KMS-11 (cell line): ENCODE measurements around the gene OBP2B.
"Not testable (repeated sequence)": the region's sequence is repeated elsewhere in the genome, so short reads cannot be mapped to it uniquely, and the experiment has no call there.

ENCODE experiments used
- H2AFZ ChIP-seq: fragments of 200-600 bp; sonication (generic); 2 replicates; pipeline ENCODE4 v1.6.1; 2016; ENCODE audit warnings: antibody characterized with exemption, mixed run types, low read depth
- H3K27ac ChIP-seq: fragments of 200-600 bp; sonication (generic); 2 replicates; pipeline ENCODE4 v1.6.1; 2016; ENCODE audit warnings: mild to moderate bottlenecking, mixed run types
- H3K27me3 ChIP-seq: fragments of 200-600 bp; sonication (generic); 2 replicates; pipeline ENCODE4 v1.6.1; 2017; ENCODE audit warnings: mild to moderate bottlenecking, low read depth, mixed run types, moderate library complexity; ENCODE audit not compliant: insufficient read depth
- H3K36me3 ChIP-seq: fragments of 200-600 bp; sonication (generic); 2 replicates; pipeline ENCODE4 v1.6.1; 2017; ENCODE audit warnings: mild to moderate bottlenecking, mixed run types; ENCODE audit not compliant: insufficient read depth
- H3K4me1 ChIP-seq: fragments of 200-600 bp; sonication (generic); 2 replicates; pipeline ENCODE4 v1.6.1; 2016; ENCODE audit warnings: mild to moderate bottlenecking, low read depth, mixed run types; ENCODE audit not compliant: poor library complexity, severe bottlenecking
- H3K4me2 ChIP-seq: fragments of 200-600 bp; sonication (generic); 2 replicates; pipeline ENCODE4 v1.7.0; 2016; ENCODE audit warnings: mild to moderate bottlenecking, mixed run types
- H3K4me3 ChIP-seq: fragments of 200-600 bp; sonication (generic); IDR thresholded peaks from 2 replicates; pipeline ENCODE4 v1.6.1; 2017; ENCODE audit warnings: low read depth, low read length, mixed read lengths; ENCODE audit not compliant: insufficient read depth
- H3K79me2 ChIP-seq: fragments of 200-600 bp; sonication (generic); 2 replicates; pipeline ENCODE4 v1.6.1; 2016; ENCODE audit warnings: low read depth, mixed run types; ENCODE audit not compliant: insufficient read depth
- H3K9ac ChIP-seq: fragments of 200-600 bp; sonication (generic); 2 replicates; pipeline ENCODE4 v1.6.1; 2016; ENCODE audit warnings: mild to moderate bottlenecking, mixed run types
- H4K20me1 ChIP-seq: fragments of 200-600 bp; sonication (generic); 2 replicates; pipeline ENCODE4 v1.6.1; 2016; ENCODE audit warnings: mild to moderate bottlenecking, mixed run types; ENCODE audit not compliant: insufficient read depth
- TF ChIP-seq, protein P1 (sequence below): fragments of 200-600 bp; sonication (generic); conservative IDR thresholded peaks from 2 replicates; pipeline ENCODE4 v1.6.1; 2017; ENCODE audit warnings: low read depth, mild to moderate bottlenecking, antibody characterized with exemption, low read length, moderate library complexity, mixed read lengths

OBP2B gene

DNA sequence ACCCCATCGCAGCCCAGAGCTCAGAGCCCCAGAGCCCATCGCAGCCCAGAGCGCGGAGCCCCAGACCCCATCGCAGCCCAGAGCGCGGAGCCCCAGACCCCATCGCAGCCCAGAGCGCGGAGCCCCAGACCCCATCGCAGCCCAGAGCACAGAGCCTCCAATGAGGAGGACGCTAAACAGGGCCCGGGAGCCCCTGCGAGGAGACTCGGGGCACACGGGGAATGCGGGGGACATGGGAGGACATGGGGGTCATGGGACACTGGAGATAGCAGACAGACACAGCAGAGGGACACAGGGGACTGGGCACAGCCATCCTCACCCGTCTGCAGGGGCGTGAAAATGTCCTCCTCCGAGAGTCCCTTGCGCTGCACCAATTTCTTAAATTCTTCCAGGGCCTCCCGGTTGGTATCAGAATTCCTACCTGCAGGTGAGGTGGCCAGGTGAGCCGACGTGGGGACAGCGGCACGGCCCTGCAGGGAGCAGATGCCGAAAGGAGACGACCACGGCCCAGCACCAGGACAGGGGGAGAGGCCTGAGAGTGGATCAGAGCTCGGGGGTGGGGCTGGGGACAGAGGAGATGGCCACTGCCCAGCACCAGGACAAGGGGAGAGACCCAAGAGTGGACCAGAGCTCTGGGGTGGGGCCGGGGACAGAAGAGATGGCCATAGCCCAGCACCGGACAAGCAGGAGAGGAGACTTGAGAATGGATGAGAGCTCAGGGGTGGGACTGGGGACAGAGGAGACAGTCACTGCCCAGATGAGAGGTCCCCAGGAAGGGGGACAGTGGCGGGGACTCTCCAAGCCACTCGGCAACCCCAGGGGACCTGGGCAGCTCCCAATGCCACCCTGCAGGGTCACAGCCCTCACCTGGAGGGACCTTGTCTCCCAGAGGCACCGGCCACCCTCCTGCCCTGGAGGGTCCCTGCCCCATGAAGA lies 2.8 kb downstream of the OBP2B start:
- Histone ChIP-seq H3K36me3 (no peaks in the 10 kb centered on the region), H4K20me1 (no peaks in the 10 kb centered on the region), H3K79me2 (no peaks in the 10 kb centered on the region), H3K27me3 (peaks cover 70% of the 10 kb centered on the region), H3K4me1 (no peaks in the 10 kb centered on the region), H3K9ac (no peak overlapping the region), H2AFZ (no peak overlapping the region), H3K4me3 (no peak overlapping the region), H3K27ac (no peak overlapping the region), H3K4me2 (no peak overlapping the region)
- TF ChIP-seq, protein P1, sequence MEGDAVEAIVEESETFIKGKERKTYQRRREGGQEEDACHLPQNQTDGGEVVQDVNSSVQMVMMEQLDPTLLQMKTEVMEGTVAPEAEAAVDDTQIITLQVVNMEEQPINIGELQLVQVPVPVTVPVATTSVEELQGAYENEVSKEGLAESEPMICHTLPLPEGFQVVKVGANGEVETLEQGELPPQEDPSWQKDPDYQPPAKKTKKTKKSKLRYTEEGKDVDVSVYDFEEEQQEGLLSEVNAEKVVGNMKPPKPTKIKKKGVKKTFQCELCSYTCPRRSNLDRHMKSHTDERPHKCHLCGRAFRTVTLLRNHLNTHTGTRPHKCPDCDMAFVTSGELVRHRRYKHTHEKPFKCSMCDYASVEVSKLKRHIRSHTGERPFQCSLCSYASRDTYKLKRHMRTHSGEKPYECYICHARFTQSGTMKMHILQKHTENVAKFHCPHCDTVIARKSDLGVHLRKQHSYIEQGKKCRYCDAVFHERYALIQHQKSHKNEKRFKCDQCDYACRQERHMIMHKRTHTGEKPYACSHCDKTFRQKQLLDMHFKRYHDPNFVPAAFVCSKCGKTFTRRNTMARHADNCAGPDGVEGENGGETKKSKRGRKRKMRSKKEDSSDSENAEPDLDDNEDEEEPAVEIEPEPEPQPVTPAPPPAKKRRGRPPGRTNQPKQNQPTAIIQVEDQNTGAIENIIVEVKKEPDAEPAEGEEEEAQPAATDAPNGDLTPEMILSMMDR = no peak

DNA sequence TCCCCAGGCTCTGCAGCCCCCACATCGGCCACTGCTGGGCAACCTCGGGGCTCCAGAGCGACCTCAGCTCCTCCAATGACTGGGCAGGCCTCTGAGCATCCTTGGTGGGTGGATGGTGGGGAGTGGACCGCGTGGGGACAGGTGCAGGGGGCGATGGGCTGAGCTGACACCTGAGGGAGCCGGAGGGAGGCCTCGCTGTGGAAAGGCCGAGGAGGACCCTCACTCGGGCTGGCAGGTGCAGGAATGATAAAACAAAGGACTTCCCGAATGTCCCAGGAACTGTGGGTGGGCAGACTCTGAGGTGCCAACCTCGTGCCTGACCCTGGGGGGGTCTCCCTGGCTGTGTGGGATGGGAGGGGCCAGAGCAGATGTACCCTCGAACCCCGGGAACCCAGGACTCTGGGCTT lies 3.6 kb downstream of the OBP2B start:
- H3K27me3 ChIP-seq = peaks cover 71% of the 10 kb centered on the region
- not testable (repeated sequence) for H3K9ac ChIP-seq, H3K4me1 ChIP-seq, H4K20me1 ChIP-seq, H2AFZ ChIP-seq, H3K27ac ChIP-seq, H3K79me2 ChIP-seq, H3K4me2 ChIP-seq, H3K36me3 ChIP-seq, H3K4me3 ChIP-seq

DNA sequence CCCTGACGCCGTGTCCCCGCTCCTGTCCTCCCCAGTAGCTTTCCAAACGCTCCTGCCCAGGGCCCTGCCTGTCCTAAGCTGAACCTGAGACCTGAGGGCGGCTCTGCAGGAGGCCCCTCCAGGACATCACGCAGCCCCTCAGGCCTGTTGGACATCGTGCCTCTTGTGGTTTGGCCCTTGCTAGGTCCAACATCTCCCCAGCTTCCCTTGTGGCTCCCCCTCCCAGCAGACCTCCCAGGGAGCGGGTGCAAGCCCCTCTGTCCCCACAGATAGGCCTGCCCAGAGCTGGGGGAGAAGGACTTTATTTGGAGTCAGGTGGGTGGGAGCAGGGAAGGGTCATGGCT lies 4.1 kb downstream of the OBP2B start:
- H3K36me3 ChIP-seq = no peaks in the 10 kb centered on the region
- H3K4me1 ChIP-seq = no peaks in the 10 kb centered on the region
- H3K27me3 ChIP-seq = peaks cover 75% of the 10 kb centered on the region
- H3K4me2 ChIP-seq = no peak overlapping the region
- TF ChIP-seq, protein P1 = no peak
- no peak overlapping the region for H3K4me3 ChIP-seq
- H3K27ac ChIP-seq = no peak overlapping the region
- no peaks in the 10 kb centered on the region for H4K20me1 ChIP-seq
- no peak overlapping the region for H2AFZ ChIP-seq
- no peak overlapping the region for H3K9ac ChIP-seq
- no peaks in the 10 kb centered on the region for H3K79me2 ChIP-seq

DNA sequence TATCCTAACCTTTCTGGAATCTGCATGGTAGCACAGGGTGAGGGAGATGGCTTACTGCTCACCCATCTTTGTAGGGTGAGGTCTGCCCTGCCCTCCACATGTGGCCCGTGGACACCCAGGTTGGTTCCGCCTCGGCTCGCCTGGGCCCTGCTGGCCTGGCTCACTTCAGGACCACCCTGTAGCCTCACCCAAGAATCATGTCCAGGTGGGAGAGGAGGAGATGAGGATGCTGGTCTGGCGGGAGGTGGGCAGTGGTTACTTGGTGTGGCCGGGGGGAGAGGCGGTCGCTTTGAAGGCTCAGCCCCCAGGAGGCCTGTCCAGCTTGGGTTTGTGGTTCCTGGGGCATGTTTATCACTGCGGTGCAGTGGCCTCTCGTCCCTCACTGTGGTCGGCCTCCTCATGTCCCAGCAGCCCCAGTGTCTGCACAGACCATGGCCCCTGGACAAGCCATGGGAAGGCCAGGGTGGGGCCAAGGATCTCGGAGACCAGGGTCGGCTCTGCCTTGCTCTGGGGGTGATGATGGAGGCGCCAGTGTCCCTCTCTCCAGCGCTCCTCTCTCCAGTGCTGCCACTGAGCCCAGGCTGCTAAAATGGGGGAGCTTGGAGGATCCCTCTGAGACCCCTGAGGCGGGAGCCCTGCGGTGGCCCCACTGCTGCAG lies 4.6 kb downstream of the OBP2B start:
- TF ChIP-seq, protein P1 = no peak
- no peak overlapping the region for H3K27ac ChIP-seq
- no peak overlapping the region for H2AFZ ChIP-seq
- no peak overlapping the region for H3K4me3 ChIP-seq
- no peaks in the 10 kb centered on the region for H3K36me3 ChIP-seq
- no peak overlapping the region for H3K4me2 ChIP-seq
- peaks cover 72% of the 10 kb centered on the region for H3K27me3 ChIP-seq
- H4K20me1 ChIP-seq = no peaks in the 10 kb centered on the region
- no peaks in the 10 kb centered on the region for H3K79me2 ChIP-seq
- no peaks in the 10 kb centered on the region for H3K4me1 ChIP-seq
- no peak overlapping the region for H3K9ac ChIP-seq

GRCh38 chr9:133203506-133204075 lies 5.5 kb downstream of the OBP2B start:
- H3K4me1 ChIP-seq = no peaks in the 10 kb centered on the region
- no peak overlapping the region for H3K27ac ChIP-seq
- no peaks in the 10 kb centered on the region for H3K36me3 ChIP-seq
- TF ChIP-seq, protein P1 = no peak
- no peak overlapping the region for H3K4me3 ChIP-seq
- no peaks in the 10 kb centered on the region for H3K79me2 ChIP-seq
- no peak overlapping the region for H2AFZ ChIP-seq
- no peaks in the 10 kb centered on the region for H4K20me1 ChIP-seq
- peaks cover 72% of the 10 kb centered on the region for H3K27me3 ChIP-seq
- H3K4me2 ChIP-seq = no peak overlapping the region
- no peak overlapping the region for H3K9ac ChIP-seq
